Mesenchymal stem cell (in vitro differentiated cells and primary cell): Measurements from ENCODE around the gene GRIN3B.

Experiments
- DNase-seq: peaks from one replicate; pipeline ENCODE4 v3.0.0-alpha.2; 2013
- H2AFZ ChIP-seq: one replicate; pipeline ENCODE4 v1.6.1; 2013; ENCODE audit warnings: low read depth, mild to moderate bottlenecking, control low read depth, inconsistent platforms, low read length, moderate library complexity
- H2AK5ac ChIP-seq: 2 replicates; pipeline ENCODE4 v1.6.1; 2013; ENCODE audit warnings: low read length, moderate library complexity, mild to moderate bottlenecking, inconsistent platforms; ENCODE audit not compliant: severe bottlenecking
- H2BK120ac ChIP-seq: one replicate; pipeline ENCODE4 v1.6.1; 2013; ENCODE audit warnings: low read depth, mild to moderate bottlenecking, inconsistent platforms, low read length, moderate library complexity
- H2BK12ac ChIP-seq, 2 experiments: one replicate each; pipeline ENCODE4 v1.6.1; 2013; ENCODE audit warnings: inconsistent platforms in 2 of 2, low read length in 2 of 2, mild to moderate bottlenecking in 2 of 2, moderate library complexity in 2 of 2, control low read depth in 1 of 2
- H2BK15ac ChIP-seq: one replicate; pipeline ENCODE4 v1.6.1; 2013; ENCODE audit warnings: mild to moderate bottlenecking, low read depth, inconsistent platforms; ENCODE audit not compliant: poor library complexity, severe bottlenecking
- H2BK5ac ChIP-seq: 2 replicates; pipeline ENCODE4 v1.6.1; 2013; ENCODE audit warnings: low read depth, mild to moderate bottlenecking, low read length, control low read depth, inconsistent platforms; ENCODE audit not compliant: poor library complexity, severe bottlenecking
- H3K14ac ChIP-seq, 2 experiments: one replicate each; pipeline ENCODE4 v1.6.1; 2013; ENCODE audit warnings: inconsistent platforms in 2 of 2, low read length in 2 of 2, control low read depth in 1 of 2, mild to moderate bottlenecking in 1 of 2, moderate library complexity in 1 of 2
- H3K18ac ChIP-seq, 2 experiments: one replicate each; pipeline ENCODE4 v1.6.1; 2013; ENCODE audit warnings: inconsistent platforms in 2 of 2, low read length in 2 of 2, control low read depth in 1 of 2, low read depth in 1 of 2, mild to moderate bottlenecking in 1 of 2
- H3K23ac ChIP-seq, 2 experiments: one replicate each; pipeline ENCODE4 v1.6.1; 2013; ENCODE audit warnings: inconsistent platforms in 2 of 2, low read length in 2 of 2, mild to moderate bottlenecking in 2 of 2, moderate library complexity in 2 of 2, control low read depth in 1 of 2
- H3K27ac ChIP-seq: 2 replicates; pipeline ENCODE4 v1.5.1; 2013; ENCODE audit warnings: mild to moderate bottlenecking, moderate library complexity, low read length, control low read depth, inconsistent platforms; ENCODE audit not compliant: poor library complexity, severe bottlenecking
- H3K27me3 ChIP-seq, 2 experiments: 2 replicates each; pipeline versions ENCODE4 v1.6.1 to v1.7.0; 2013; ENCODE audit warnings: low read length in 2 of 2, mild to moderate bottlenecking in 2 of 2, moderate library complexity in 2 of 2, control low read depth in 1 of 2, inconsistent platforms in 1 of 2; ENCODE audit not compliant: control insufficient read depth in 1 of 2, insufficient read depth in 1 of 2
- H3K36me3 ChIP-seq, 2 experiments: 2 replicates each; pipeline versions ENCODE4 v1.6.1 to v1.7.0; 2013; ENCODE audit warnings: low read length in 2 of 2, control low read depth in 1 of 2, inconsistent platforms in 1 of 2, low read depth in 1 of 2, mild to moderate bottlenecking in 1 of 2; ENCODE audit not compliant: insufficient read depth in 2 of 2, control insufficient read depth in 1 of 2
- H3K4ac ChIP-seq, 2 experiments: one replicate each; pipeline ENCODE4 v1.6.1; 2013; ENCODE audit warnings: inconsistent platforms in 2 of 2, low read length in 2 of 2, mild to moderate bottlenecking in 2 of 2, moderate library complexity in 2 of 2, control low read depth in 1 of 2, low read depth in 1 of 2
- H3K4me1 ChIP-seq: 2 replicates; pipeline ENCODE4 v1.6.1; 2013; ENCODE audit warnings: low read depth, low read length, control low read depth; ENCODE audit not compliant: control insufficient read depth, insufficient read depth
- H3K4me2 ChIP-seq: 2 replicates; pipeline ENCODE4 v1.6.1; 2013; ENCODE audit warnings: low read length, mild to moderate bottlenecking, inconsistent platforms; ENCODE audit not compliant: poor library complexity, severe bottlenecking
- H3K4me3 ChIP-seq, 2 experiments: 2 replicates each; pipeline versions ENCODE4 v1.5.1 to v1.7.0; 2013; ENCODE audit warnings: low read length in 2 of 2, mild to moderate bottlenecking in 2 of 2, control low read depth in 1 of 2, low read depth in 1 of 2; ENCODE audit not compliant: insufficient read depth in 1 of 2
- H3K79me1 ChIP-seq: replicated peaks from 2 replicates; pipeline ENCODE4 v1.6.1; 2013; ENCODE audit warnings: mild to moderate bottlenecking, control low read depth, low read length, inconsistent platforms; ENCODE audit not compliant: poor library complexity, severe bottlenecking
- H3K9ac ChIP-seq: 2 replicates; pipeline ENCODE4 v1.7.0; 2013; ENCODE audit warnings: mild to moderate bottlenecking, low read length, moderate library complexity
- H3K9me3 ChIP-seq: 2 replicates; pipeline ENCODE4 v1.7.0; 2013; ENCODE audit warnings: mild to moderate bottlenecking, low read length; ENCODE audit not compliant: control insufficient read depth
- H4K8ac ChIP-seq: one replicate; pipeline ENCODE4 v1.6.1; 2013; ENCODE audit warnings: inconsistent platforms, mild to moderate bottlenecking, low read length, moderate library complexity
- H4K91ac ChIP-seq: one replicate; pipeline ENCODE4 v1.6.1; 2013; ENCODE audit warnings: mild to moderate bottlenecking, low read length, inconsistent platforms
- WGBS: methylation state at CpG from one replicate; pipeline ENCODE4 v1.1.7; 2013; ENCODE audit warnings: mixed read lengths; 5-methylcytosine and 5-hydroxymethylcytosine counted together

Gene GRIN3B

DNA sequence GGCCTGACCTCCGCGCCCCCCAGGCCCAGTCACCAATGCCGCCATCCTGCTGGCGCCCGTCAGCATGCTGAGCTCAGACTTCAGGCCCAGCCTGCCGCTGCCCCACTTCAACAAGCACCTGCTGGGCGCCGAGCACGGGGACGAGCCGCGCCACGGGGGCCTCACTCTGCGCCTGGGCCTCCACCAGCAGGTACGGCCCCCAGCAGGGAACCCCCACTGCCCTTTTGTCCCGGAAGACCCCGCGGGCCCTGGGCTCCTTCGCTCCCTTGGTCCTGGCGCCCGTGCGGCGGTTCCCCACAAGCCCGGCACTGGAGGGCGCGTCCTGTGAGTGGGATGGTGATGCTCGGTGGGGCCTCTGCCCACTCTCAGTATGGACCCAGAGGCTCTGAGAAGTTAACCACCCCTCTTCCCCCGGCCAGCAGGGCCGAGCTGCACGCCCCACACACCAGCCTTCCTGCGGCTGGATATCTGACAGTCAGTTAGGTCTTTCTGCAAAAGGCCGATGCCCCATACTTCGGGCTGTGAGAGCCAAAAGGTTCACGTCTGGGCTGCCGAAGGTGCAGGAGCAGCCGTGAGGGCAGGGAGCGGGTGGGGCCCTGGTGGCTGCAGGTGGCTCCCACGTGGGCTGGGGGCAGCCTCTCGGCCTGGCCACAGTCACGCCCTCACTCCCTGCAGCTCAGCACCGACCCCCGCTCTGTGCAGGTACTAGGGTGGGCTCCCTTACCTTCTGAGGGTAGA, 8.1 kb upstream of the GRIN3B start:
- Histone ChIP-seq H2BK12ac (no peak overlapping the region), H3K9me3 (no peaks in the 10 kb centered on the region)
- 96% methylated on average over 37 of the region's 42 CpGs for WGBS

DNA sequence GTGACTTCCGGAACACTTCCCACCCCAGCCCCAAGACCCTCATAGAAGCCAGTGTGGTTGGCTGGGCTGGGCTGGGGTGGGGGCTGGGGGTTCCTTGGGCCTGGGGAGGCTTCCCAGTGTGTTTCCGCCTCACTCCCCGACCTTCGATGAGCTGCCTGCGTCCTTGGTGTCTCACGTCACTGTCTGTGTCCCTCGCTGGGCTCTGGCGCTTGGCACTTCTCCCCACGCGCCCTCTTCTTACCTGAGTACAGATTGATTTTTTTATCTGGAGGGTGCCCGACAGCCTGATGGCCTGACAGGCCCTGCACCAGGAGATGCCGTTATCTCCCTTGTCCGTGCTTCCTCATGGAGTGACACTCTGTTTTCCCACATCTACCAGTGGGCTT, 7.6 kb upstream of the GRIN3B start:
- H2BK120ac ChIP-seq = no peak overlapping the region
- H3K79me1 ChIP-seq = peaks cover 5% of the 10 kb centered on the region
- H2BK12ac ChIP-seq = no peak overlapping the region
- peaks cover 61% of the 10 kb centered on the region for H3K4me1 ChIP-seq
- H2AFZ ChIP-seq = no peak overlapping the region
- no peak overlapping the region for H3K4me2 ChIP-seq
- H3K9ac ChIP-seq = no peak overlapping the region
- 94% methylated on average over 12 of the region's 13 CpGs for WGBS
- H3K4ac ChIP-seq = no peak overlapping the region
- peaks cover 18 to 74% of the 10 kb centered on the region in 2 experiments for H3K36me3 ChIP-seq
- peaks cover 18 to 23% of the 10 kb centered on the region in 2 experiments for H3K27me3 ChIP-seq
- no peaks in the 10 kb centered on the region for H3K9me3 ChIP-seq
- no peak overlapping the region for H3K18ac ChIP-seq
- no peak overlapping the region for H2AK5ac ChIP-seq
- H4K8ac ChIP-seq = no peak overlapping the region
- DNase-seq = no peak
- H2BK15ac ChIP-seq = no peak overlapping the region
- no peak overlapping the region for H3K14ac ChIP-seq
- H3K27ac ChIP-seq = no peak overlapping the region
- H3K4me3 ChIP-seq = no peak overlapping the region
- no peak overlapping the region for H2BK5ac ChIP-seq
- H4K91ac ChIP-seq = no peak overlapping the region
- H3K23ac ChIP-seq = no peak overlapping the region

More for the DNA sequence above, 8.1 kb upstream of the GRIN3B start:
- Histone ChIP-seq H3K14ac (no peak overlapping the region), H2BK5ac (no peak overlapping the region), H3K4me3 (no peak overlapping the region), H3K9ac (no peak overlapping the region), H3K4ac (no peak overlapping the region), H3K4me2 (no peak overlapping the region), H3K27me3 (peaks cover 13 to 18% of the 10 kb centered on the region in 2 experiments), H3K23ac (no peak overlapping the region), H4K8ac (no peak overlapping the region), H3K79me1 (peaks cover 5% of the 10 kb centered on the region), H2AFZ (no peak overlapping the region), H3K36me3 (peaks cover 21 to 79% of the 10 kb centered on the region in 2 experiments), H3K27ac (no peak overlapping the region), H2AK5ac (no peak overlapping the region), H3K18ac (no peak overlapping the region), H4K91ac (no peak overlapping the region), H2BK15ac (no peak overlapping the region), H2BK120ac (no peak overlapping the region), H3K4me1 (peaks cover 65% of the 10 kb centered on the region)
- no peak for DNase-seq

DNA sequence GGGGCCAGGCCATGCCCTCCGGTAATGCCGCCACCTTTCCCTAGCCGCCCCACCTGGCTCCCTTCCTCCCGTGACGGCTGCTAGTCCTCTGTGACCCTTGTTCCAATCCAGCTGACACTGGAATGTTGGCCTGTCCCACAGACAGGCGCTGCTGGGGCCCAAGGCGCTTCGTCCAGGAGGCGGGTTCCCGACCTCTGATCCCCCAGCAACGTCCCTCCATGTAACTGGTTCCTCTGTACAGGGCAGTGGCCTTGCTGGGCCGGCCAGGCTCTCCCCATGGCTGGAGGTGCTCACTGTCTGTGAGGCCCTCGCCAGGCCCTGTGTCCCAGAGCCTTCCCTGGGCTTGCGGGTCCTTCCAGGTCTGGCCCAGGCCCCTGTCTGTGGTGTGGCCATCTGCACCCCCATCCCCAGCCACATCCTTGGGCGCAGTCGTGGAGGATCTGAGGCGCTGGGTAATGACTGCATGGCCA, 6.8 kb upstream of the GRIN3B start:
- Histone ChIP-seq H3K4me3 (no peak overlapping the region), H3K4ac (no peak overlapping the region), H2AK5ac (no peak overlapping the region), H3K9me3 (no peaks in the 10 kb centered on the region), H3K27me3 (peaks cover 25 to 31% of the 10 kb centered on the region in 2 experiments), H3K79me1 (peaks cover 5% of the 10 kb centered on the region), H4K91ac (no peak overlapping the region), H3K14ac (no peak overlapping the region), H3K4me2 (no peak overlapping the region), H3K18ac (no peak overlapping the region), H3K9ac (no peak overlapping the region), H3K36me3 (peaks cover 13 to 70% of the 10 kb centered on the region in 2 experiments), H3K27ac (no peak overlapping the region), H2BK120ac (no peak overlapping the region), H3K4me1 (peaks cover 54% of the 10 kb centered on the region), H2AFZ (no peak overlapping the region), H3K23ac (no peak overlapping the region), H2BK15ac (no peak overlapping the region), H2BK5ac (no peak overlapping the region), H4K8ac (no peak overlapping the region), H2BK12ac (no peak overlapping the region)
- DNase-seq = no peak
- WGBS = 89% methylated on average over 17 of the region's 17 CpGs

DNA sequence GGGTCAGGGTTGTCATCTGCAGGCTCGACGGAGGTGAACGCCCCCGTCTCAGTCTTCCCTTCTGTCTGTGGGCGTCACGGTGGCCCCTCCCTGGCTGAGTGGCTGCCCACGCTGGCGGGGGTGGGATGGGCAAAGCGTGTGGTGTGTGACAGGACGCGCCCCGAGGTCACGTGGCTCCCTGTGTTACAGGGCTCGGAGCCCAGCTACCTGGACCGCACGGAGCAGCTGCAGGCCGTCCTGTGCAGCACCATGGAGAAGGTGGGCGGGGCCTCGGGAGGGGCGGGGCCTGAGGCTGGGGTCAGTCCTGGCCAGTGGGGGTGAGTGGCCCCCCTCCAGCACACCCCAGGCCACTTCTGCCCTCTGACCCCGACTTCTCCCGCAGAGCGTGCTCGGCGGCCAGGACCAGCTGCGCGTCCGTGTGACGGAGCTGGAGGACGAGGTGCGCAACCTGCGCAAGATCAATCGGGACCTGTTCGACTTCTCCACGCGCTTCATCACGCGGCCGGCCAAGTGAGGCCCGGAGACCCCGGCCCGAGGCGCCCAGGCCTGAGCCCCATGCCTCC, 6.3 kb upstream of the GRIN3B start:
- no peak overlapping the region for H4K8ac ChIP-seq
- WGBS = 96% methylated on average over 39 of the region's 43 CpGs
- H3K4me2 ChIP-seq = no peak overlapping the region
- peaks cover 10 to 66% of the 10 kb centered on the region in 2 experiments for H3K36me3 ChIP-seq
- peaks cover 27 to 36% of the 10 kb centered on the region in 2 experiments for H3K27me3 ChIP-seq
- no peak overlapping the region for H3K18ac ChIP-seq
- H2AFZ ChIP-seq = no peak overlapping the region
- H3K79me1 ChIP-seq = peaks cover 5% of the 10 kb centered on the region
- H3K4me3 ChIP-seq = no peak overlapping the region
- H3K4ac ChIP-seq = no peak overlapping the region
- no peak overlapping the region for H3K27ac ChIP-seq
- H2BK12ac ChIP-seq = no peak overlapping the region
- no peak overlapping the region for H3K23ac ChIP-seq
- peaks cover 52% of the 10 kb centered on the region for H3K4me1 ChIP-seq
- H4K91ac ChIP-seq = no peak overlapping the region
- no peak overlapping the region for H2BK5ac ChIP-seq
- H3K9ac ChIP-seq = no peak overlapping the region
- no peak overlapping the region for H2BK120ac ChIP-seq
- no peak overlapping the region for H3K14ac ChIP-seq
- H2AK5ac ChIP-seq = no peak overlapping the region
- DNase-seq = no peak
- no peak overlapping the region for H2BK15ac ChIP-seq
- H3K9me3 ChIP-seq = no peaks in the 10 kb centered on the region
